H1 (cell line): ENCODE data around the gene DDX42. TPM values are rescaled to one million over a fixed set of nuclear protein-coding genes. Genes with fewer than 3 reads are reported as not detected.

Source experiments
- ASH2L ChIP-seq: fragments of 200-600, 300-600 bp; sonication (generic); IDR thresholded peaks from one replicate; pipeline ENCODE4 v1.7.1; 2017; ENCODE audit warnings: low read length
- CHD2 ChIP-seq: IDR thresholded peaks from 2 replicates; pipeline ENCODE4 v1.6.1; 2012; ENCODE audit warnings: low read length, improper control_type of control experiment
- GTF2F1 ChIP-seq: IDR thresholded peaks from 2 replicates; pipeline ENCODE4 v1.6.1; 2012; ENCODE audit warnings: low read depth, low read length, improper control_type of control experiment, borderline replicate concordance
- HDAC2 ChIP-seq, 2 experiments: fragments of 300-600 bp in 1 of 2; sonication (generic) in 1 of 2; IDR thresholded peaks; 2 replicates each; pipeline ENCODE4 v1.6.1; 2011 to 2012; ENCODE audit warnings: low read depth in 2 of 2, low read length in 2 of 2, mild to moderate bottlenecking in 2 of 2, moderate library complexity in 2 of 2, borderline replicate concordance in 1 of 2, inconsistent platforms in 1 of 2
- POLR2AphosphoS5 ChIP-seq: IDR thresholded peaks from 2 replicates; pipeline ENCODE4 v1.6.1; 2011; ENCODE audit warnings: low read depth, low read length
- POU5F1 ChIP-seq: IDR thresholded peaks from 2 replicates; pipeline ENCODE4 v1.6.1; 2011; ENCODE audit warnings: low read depth, mild to moderate bottlenecking, low read length, moderate library complexity
- RAD21 ChIP-seq, 2 experiments: IDR thresholded peaks in 1 of 2; conservative IDR thresholded peaks in 1 of 2; 2 replicates each; pipeline ENCODE4 v1.6.1; 2011; ENCODE audit warnings: low read depth in 2 of 2, low read length in 2 of 2, improper control_type of control experiment in 1 of 2, inconsistent platforms in 1 of 2, mild to moderate bottlenecking in 1 of 2, moderate library complexity in 1 of 2
- SIN3A ChIP-seq, 2 experiments: IDR thresholded peaks in 1 of 2; conservative IDR thresholded peaks in 1 of 2; 2 replicates each; pipeline ENCODE4 v1.6.1; 2011 to 2012; ENCODE audit warnings: low read length in 2 of 2, improper control_type of control experiment in 1 of 2, low read depth in 1 of 2, mild to moderate bottlenecking in 1 of 2
- SP4 ChIP-seq: IDR thresholded peaks from 2 replicates; pipeline ENCODE4 v1.6.1; 2012; ENCODE audit warnings: low read length, inconsistent platforms
- SUZ12 ChIP-seq: fragments of 200-600 bp; sonication (generic); IDR thresholded peaks from 2 replicates; pipeline ENCODE4 v1.6.1; 2012; ENCODE audit warnings: mild to moderate bottlenecking, inconsistent platforms, low read length, moderate library complexity, mixed read lengths
- YY1 ChIP-seq: IDR thresholded peaks from 2 replicates; pipeline ENCODE4 v1.6.1; 2011; ENCODE audit warnings: low read depth, mild to moderate bottlenecking, low read length
- polyA plus RNA-seq, 7 experiments: library from polyadenylated mRNA; depleted of rRNA in 3 of 7; stranded (reverse) in 5 of 7; unstranded in 2 of 7; fragments of >200 nt in 5 of 7; fragments of 200-250 nt in 2 of 7; gene quantifications; 1 replicate in 5 of 7; 2 replicates in 1 of 7; 4 replicates in 1 of 7; pipeline versions ENCODE4 v1.2.1 to v1.2.3, GENCODE V29; 2011 to 2013; ENCODE audit warnings: missing spikeins in 2 of 7, mixed read lengths in 2 of 7
- total RNA-seq: library from RNA; stranded (reverse); fragmentation: NEBNext Ultra II Directional; extraction: Animal tissue kit (Norgen Biotek cat#: 25700); gene quantifications from 2 replicates; pipeline ENCODE4 v1.2.1, GENCODE V29; 2021
- TF ChIP-seq, protein P1 (sequence below): IDR thresholded peaks from 2 replicates; pipeline ENCODE4 v1.6.1; 2011; ENCODE audit warnings: low read depth, mild to moderate bottlenecking, low read length; ENCODE audit not compliant: insufficient read depth
- TF ChIP-seq, protein P2 (sequence below): IDR thresholded peaks from 2 replicates; pipeline ENCODE4 v1.6.1; 2012; ENCODE audit warnings: low read length, inconsistent platforms

The DDX42 gene
- total and polyA plus RNA-seq, 2 of the 8 experiments (the other 6 are each of a cell fraction or from before 2014, with no cell fraction given): 40.6 to 114 TPM

DNA sequence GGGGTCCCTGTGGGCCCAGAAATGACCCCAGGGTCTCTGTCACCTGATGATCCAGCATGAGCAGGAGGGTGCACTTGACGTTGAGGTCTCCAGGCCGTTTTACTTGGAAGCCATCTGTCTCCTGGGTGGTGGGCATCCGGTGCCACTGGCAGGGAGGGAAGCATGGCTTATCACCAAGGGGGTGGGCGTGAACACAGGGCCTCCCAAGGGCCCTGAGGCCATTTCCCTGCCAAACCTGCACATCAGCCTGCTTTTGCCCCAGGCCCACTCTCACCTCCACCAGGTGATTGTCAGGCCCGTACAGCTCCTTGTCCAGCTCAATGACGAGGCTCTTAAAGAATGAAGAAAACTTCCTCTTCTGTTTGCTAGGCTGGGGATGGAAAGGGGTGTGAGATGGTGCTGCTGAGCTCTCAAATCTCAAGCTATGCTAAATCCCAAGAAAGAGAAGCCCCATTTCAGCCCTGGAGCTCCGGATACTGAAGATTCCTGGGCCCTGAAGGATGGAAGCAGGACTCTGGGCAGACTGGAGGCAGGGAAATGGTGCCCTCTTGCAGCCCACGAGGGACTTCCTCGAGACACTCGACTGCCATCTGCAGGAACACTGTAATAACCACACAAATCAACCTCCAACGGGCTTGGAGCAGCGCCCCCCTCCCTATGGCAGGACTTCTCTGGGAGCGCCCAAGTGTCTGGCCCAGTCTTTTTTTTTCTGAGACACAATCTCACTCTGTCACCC is 60.6 kb downstream of the DDX42 start (continued):
- TF ChIP-seq, protein P1, sequence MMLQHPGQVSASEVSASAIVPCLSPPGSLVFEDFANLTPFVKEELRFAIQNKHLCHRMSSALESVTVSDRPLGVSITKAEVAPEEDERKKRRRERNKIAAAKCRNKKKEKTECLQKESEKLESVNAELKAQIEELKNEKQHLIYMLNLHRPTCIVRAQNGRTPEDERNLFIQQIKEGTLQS: no peak
- peak; percentile 30 to 52; a peak in 3 of 4 replicates for TF ChIP-seq RAD21 (IDR thresholded peaks at IDR 0.05 in 1 of 2, conservative IDR thresholded peaks at IDR 0.05 in 1 of 2; ENCODE audit: low read depth in 2 of 2, low read length in 2 of 2)
- no peak for TF ChIP-seq SP4
- TF ChIP-seq, protein P2, sequence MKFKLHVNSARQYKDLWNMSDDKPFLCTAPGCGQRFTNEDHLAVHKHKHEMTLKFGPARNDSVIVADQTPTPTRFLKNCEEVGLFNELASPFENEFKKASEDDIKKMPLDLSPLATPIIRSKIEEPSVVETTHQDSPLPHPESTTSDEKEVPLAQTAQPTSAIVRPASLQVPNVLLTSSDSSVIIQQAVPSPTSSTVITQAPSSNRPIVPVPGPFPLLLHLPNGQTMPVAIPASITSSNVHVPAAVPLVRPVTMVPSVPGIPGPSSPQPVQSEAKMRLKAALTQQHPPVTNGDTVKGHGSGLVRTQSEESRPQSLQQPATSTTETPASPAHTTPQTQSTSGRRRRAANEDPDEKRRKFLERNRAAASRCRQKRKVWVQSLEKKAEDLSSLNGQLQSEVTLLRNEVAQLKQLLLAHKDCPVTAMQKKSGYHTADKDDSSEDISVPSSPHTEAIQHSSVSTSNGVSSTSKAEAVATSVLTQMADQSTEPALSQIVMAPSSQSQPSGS: no peak
- TF ChIP-seq ASH2L: no peak
- no peak for TF ChIP-seq POU5F1
- 0 out of 2 replicates have a peak, but pooled peaks have one; percentile 31 for TF ChIP-seq YY1
- TF ChIP-seq SUZ12: no peak
- no peak for TF ChIP-seq POLR2AphosphoS5
- TF ChIP-seq SIN3A (conservative IDR thresholded peaks at IDR 0.05 in 1 of 2, IDR thresholded peaks at IDR 0.05 in 1 of 2; ENCODE audit: low read depth in 1 of 2, low read length in 2 of 2): no peak
- no peak for TF ChIP-seq CHD2
- no peak for TF ChIP-seq GTF2F1
- TF ChIP-seq HDAC2 (IDR thresholded peaks at IDR 0.05; ENCODE audit: borderline replicate concordance in 1 of 2, low read depth in 2 of 2, low read length in 2 of 2): no peak
- TF ChIP-seq, all 59 proteins: peak for 4
